Panc1 (cell line): ENCODE data around the gene HS3ST5.

Experiments
- REST ChIP-seq, 2 experiments: IDR thresholded peaks; 2 replicates each; pipeline ENCODE4 v1.6.1; 2011 to 2012; ENCODE audit warnings: low read depth in 2 of 2, control low read depth in 1 of 2, low read length in 1 of 2, mild to moderate bottlenecking in 1 of 2, moderate library complexity in 1 of 2; ENCODE audit not compliant: insufficient read depth in 1 of 2
- SIN3A ChIP-seq: IDR thresholded peaks from 2 replicates; pipeline ENCODE4 v1.6.1; 2012; ENCODE audit warnings: low read depth, mild to moderate bottlenecking, low read length, moderate library complexity, borderline replicate concordance; ENCODE audit not compliant: insufficient read depth
- TF ChIP-seq, protein P1 (sequence below): fragments of 450-650 bp; IDR thresholded peaks from 2 replicates; pipeline ENCODE4 v1.5.1; 2017; ENCODE audit warnings: mild to moderate bottlenecking

DNA sequence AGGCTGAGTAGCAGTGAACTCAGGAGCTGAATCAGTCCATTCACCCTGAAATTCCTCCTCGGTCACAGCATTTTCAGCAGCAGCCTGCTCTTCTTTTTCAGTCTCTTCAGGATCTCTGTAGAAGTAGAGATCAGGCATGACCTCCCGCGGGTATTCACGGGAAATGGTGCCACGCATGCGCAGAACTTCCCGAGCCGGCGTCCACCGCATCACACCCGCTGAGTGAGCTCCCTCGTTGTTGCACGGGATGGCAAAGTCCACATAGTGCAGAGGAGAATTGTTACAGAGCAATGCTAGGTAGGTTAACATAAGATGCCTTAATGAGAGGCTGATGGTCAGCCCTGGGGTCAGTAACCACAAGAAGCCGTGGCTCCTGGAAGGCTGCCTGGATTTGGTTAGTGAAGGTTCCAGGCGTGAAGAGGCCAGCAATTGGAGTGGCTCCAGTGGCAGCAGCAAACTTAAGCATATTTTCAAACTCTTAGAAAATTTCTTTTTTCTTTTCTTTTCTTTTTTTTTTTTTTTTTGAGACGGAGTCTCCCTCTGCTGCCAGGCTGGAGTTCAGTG lies 258.4 kb downstream of the HS3ST5 start:
- TF ChIP-seq, protein P1, sequence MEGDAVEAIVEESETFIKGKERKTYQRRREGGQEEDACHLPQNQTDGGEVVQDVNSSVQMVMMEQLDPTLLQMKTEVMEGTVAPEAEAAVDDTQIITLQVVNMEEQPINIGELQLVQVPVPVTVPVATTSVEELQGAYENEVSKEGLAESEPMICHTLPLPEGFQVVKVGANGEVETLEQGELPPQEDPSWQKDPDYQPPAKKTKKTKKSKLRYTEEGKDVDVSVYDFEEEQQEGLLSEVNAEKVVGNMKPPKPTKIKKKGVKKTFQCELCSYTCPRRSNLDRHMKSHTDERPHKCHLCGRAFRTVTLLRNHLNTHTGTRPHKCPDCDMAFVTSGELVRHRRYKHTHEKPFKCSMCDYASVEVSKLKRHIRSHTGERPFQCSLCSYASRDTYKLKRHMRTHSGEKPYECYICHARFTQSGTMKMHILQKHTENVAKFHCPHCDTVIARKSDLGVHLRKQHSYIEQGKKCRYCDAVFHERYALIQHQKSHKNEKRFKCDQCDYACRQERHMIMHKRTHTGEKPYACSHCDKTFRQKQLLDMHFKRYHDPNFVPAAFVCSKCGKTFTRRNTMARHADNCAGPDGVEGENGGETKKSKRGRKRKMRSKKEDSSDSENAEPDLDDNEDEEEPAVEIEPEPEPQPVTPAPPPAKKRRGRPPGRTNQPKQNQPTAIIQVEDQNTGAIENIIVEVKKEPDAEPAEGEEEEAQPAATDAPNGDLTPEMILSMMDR = no peak
- TF ChIP-seq REST (IDR thresholded peaks at IDR 0.05; ENCODE audit: insufficient read depth in 1 of 2, low read depth in 2 of 2, low read length in 1 of 2) (no peak), SIN3A (no peak)
